HG03571 (cell line): ENCODE data around the gene GPR153.

Experiments
- ATAC-seq: cut with Tn5 transposase; IDR thresholded peaks from one replicate; pipeline ENCODE4 v1.9.1; 2021; ENCODE audit not compliant: unreplicated experiment

Gene GPR153

DNA sequence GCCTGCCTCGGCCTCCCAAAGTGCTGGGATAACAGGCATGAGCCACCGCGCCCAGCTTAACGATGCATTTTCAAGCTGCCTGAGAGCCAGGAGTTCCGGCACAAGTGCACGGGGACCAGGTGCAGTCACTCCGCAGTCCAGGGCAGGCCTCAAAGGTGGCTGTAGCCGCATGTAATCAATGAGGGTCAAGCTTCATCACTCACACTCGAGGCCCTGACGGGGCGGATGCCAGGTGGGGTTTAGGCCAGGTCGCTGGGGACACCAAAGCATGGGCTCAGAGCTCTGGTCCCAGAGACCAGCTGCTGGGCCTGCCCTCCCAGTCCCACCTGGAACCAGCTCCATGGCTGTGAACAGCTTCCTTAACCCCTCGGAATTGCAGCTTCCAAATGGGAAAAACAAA, 26.1 kb upstream of the GPR153 start:
- ATAC-seq = no peak

DNA sequence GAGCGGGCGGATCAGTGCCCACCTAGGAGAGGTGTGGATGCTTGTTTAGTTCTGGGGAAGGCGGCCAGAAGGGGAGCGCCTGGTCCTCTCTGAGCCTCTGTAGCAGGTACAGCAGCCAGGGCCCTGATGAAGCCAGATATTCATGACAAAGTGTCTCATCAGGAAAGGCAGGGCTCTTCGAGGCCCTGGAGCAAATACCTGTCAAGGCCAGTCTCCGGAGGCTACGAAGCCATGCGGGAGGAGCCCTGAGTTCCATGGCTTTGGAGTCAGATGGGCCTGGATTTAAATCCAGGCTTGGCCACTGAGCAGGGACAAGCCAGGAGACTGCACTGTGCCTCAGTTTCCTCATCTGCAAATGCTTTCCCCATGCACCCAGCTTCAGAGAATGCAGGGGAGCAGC, 25.4 kb upstream of the GPR153 start:
- ATAC-seq = no peak

DNA sequence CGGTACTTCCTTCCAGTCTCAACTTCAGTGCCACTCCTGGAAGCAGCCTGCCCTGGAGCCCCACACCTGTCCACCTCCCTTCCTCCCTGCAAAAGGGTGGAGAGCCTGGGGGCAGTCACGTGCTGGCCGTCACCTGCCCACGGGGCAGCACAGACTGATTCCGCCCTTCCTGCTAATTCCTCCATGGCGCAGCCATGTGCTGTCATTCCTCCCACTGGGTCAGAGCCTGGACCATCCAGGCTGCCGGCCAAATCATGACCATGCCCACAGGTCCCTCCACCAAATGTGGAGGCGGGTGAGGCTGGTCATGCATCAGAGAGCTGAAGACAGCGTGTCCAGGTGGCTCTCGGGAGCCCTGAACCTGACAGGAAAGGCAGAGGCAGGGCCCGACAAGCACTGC, 24.4 kb upstream of the GPR153 start:
- no peak for ATAC-seq

DNA sequence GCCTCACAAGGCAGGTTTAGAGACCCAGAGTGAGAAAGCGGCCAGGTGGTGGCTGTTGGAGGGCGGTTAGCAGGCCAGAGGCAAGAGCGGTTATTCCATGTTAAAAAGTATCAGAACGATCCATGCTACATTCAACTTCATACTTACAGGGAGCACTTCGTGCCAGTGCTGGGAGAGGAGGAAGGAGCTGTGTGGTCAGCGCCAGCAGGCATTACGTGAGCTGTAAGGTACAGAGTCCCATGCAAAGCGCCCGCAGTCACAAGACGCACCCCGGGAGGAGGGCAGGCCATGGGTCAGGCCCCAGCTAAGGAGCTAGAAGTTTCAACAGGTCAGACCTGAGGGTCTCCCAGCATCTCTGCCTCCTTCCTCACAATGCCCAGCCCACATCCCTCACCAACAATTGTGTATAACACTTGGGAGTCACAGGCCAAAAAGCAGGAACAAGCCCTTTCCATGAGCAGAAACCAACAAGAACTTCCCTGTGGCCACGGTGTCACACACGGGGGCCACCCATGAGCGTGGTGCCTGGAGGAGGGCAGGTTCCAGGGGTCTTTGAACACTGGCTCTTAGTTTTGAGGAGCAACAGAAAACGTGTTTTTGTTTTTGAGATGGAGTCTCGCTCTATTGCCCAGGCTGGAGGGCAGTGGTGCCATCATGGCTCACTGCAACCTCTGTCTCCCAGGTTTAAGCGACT, 21.8 kb upstream of the GPR153 start:
- no peak for ATAC-seq

DNA sequence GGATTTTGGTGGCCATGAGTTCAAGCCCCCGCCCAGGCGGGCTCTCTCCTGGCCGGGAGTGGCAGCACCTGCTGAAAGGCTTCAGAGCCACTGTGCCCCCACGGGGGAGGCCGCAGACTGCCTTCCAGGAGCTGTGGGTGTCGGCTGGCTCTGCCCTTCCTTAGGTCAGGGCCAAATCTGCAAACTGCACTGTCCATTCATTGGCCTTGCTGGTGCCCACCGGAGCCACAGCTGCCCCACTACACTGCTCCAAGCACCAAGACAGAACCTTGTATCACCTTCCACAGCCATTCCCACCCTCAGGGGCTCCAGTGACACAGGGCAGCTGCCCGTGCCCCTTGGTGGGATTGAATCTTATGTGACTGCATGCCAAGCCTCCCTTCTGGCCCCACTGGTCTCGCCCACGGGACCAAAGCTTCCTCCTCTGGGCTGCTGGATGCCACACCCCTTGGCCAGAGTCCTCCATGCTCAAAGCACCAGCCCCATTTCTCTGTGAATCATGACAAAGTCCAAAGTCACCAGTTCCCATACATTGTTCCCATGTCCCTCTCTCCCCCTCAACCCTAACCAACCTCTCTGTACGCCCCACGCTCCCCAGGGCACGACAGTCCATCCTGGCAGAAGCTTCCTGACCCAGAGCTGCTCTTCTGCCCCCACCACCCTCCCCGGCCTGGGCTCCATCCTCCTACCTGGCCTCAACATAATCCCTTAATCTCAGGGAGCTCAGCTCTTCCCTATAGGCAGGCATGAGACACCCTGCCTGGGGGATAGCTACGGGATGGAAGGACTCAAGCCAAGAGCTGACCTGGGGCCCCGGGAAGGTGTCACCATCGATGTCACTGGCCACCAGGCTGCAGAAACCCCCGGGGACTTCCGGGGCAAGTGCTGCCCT, 20.9 kb upstream of the GPR153 start:
- ATAC-seq = no peak

DNA sequence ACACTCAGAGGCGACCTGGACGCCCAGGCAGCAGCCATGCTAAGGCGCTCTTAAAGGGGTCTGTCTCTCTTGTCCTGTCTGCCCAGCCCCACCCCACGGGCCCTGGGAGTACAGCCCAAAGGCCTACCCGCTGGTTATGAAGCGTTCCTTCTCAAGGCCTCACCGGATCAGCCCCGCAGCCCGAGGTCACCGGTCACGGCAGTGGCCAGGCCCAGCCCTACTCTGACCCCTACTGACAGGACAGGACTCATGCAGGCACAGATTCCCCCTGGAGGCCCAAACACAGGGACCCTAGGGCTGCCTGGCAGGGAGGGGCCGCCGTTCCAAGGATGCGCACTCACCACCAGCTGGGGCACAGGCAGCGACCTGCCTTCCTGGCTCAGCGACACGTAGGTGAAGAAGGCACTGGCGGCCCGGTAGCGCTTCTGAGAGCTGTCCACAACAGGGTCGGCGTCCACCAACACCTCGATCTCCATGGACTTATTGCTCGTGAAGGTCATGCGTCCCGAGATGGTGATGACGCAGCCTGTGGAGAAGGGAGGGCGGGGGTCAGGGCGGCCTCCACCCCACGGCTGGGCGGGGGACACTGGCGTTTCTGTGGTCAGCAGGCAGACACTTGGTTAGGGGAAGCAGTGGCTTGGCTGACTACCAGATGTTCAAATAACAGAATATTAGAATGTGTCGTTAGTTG, 20.0 kb upstream of the GPR153 start:
- no peak for ATAC-seq

DNA sequence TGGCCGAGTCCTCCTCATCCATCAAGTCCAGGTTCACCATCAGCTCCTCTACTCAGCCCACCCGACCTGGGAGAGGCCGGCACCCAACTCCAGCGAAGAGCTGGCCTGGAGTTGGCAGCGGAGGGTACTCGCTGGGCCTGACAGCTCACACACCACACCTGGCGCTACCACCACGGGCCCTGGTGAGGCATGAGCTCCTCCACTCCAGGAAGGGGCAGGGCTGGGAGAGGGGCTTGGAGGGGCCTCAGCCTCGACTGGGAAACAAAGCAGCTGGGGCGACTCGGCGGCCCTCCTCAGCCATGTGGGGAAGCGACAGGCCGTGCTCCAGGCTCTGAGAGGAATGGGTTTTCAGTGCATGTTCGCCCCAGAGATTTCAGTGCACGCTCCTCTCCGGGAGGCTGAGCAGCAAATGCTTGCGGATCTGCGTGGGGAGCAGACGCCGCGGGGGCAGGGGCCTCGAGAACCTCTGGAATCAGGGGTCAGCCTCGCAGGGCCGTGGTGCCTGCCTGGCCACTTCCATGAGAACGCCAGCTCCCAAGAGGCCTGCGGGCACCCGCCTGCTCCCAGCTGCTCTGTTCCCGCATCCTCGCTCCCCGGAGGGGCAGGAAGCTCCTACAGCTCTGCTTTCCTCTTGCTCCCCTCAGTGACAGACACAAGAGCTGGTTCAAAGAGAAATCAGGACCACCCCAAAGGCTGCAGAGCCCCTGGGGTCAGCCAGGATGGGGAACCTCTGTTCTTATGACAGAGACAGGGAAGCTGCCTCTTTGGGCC, 18.9 kb upstream of the GPR153 start:
- ATAC-seq = no peak

DNA sequence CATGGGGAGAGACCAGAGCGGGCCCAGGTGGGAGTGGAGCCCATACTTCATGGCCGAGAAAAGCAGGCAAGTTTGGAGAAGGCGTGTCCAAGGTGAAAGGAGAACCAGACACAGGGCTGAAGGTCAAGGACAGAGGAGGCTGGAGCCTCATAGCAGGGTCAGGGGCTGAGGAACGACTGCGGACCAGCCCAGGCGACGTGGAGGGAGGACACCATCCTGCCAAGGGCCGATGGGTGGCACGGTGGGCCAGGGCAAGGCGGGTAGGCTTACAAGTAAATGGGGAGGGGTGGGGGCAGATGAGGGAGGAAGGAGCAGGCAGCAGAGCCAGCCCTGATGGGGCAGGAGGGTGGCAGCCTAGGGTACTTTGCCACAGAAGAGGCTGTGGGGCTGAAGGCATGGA, 18.2 kb upstream of the GPR153 start:
- ATAC-seq = no peak

DNA sequence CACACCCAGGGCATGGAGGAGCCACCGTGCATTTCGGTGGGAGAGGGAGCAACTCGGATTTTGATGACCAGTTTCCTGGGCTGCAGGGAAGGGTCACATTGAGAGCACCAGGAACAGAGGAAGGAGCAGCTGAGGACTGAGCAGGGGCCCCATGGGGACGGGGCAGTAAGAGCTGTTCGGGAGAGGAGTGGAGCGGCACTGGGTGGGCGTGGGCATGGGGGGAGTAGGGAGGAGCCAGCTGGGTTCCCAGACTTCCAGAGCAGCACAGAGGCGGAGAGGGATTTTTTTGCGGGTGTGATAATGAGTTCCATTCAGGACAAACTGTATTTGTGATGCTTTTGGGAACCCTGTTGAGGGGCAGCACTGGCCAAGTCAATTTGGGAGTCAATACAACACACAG, 17.4 kb upstream of the GPR153 start:
- no peak for ATAC-seq

DNA sequence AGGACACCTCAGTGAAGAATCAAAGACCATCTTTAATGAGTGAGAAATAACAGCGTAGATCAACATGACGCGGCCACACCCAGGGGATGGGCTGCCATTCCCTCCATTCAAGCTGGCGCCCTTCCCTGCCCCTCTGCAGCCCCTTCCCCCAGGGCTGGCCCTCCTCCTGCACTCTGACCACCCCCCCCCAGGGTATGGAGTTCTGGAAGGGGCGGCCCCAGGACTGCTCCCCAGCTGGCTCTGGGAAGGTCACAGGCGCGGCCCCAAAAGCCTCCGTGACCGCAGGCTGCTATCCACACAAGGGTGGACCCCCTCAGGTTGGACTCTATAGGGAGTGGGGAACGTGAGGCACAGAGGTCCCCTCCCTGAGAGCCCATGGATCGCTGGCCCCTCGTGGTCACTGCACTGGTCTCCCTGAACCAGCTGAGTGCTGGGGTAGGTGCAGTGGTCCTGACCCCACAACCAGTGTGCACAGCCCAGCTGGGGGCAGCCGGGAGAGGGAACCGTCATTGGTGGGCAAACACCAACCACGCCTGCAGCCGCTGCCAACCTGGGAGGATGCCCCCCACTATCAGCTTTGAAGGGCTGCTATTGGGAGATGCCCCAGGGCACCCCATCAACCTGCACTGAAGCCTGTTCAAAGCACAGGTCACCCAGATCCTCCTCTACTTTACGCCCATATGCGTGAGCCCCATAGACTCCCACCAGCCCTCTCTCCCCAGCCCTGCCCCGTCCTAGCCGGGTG, 16.1 kb upstream of the GPR153 start:
- no peak for ATAC-seq

DNA sequence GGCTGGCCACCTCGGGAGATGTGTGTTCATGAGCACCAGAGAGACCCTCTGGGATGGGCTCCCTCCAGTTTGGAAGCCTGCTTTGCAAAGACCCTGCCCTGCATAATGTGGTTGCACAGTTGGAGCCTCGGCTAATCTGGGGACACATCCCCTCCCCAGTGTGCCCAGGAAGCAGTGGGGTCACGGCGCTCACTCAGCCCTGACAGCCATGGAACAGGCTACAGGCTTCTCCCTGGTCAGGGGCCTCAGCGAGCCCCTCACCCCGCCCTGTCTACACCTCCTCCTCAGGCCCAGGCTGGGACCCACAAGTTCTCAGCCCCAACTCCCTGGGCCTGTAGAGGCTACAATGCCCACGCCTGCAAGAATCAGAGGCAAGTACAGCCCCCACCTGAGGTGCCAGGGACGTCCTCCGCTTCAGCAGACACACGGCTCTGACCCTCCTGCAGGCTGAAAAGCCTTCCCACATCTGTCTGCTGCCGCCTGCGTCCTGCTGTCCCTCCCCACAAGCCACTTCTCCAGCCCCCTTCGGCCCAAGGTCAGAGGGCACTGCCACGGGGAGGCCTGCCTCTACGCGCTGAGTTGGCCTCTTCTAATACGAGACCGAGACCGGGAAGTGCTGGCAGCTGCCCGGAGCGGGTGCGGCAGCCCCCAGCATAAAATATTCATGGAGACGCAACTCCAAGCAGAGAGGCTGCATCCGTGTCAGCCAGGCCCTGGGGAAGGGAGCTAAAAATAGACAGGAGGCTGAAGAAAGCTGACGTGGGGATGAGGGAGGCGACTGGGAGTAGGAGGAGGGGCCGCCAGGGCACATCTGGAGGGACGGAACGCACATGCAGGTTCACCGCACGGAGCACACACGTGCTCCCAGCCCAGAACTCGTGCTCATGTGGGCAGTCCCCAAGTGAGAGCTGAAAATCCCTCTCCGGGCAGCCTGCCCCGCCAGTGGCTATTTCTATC, 15.2 kb upstream of the GPR153 start:
- no peak for ATAC-seq

DNA sequence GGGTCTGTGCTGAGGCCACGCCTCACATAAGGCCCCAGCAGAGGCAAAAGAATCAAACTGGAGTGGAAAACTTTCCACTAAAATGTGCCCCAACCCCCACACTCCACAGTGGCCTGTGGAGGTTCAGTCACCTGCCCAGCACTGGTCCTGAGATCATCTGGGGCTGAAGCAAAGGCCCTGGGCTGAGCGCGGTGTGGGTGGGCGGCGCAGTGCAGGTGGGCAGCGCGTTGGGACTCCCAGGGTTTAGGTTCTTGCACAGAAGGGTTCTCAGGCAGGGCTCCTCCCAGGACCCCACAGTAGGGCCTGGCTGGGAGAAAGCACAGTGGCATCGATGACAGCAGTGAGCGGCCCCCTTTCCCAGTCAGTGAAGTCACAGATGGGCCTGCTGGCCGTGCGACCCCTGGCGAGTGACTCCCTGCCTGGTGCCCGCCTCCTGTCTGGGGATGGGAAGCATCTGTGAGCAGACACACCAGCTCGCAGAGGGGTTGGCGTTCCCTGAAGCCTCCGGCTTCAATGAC, 13.8 kb upstream of the GPR153 start:
- ATAC-seq = no peak

DNA sequence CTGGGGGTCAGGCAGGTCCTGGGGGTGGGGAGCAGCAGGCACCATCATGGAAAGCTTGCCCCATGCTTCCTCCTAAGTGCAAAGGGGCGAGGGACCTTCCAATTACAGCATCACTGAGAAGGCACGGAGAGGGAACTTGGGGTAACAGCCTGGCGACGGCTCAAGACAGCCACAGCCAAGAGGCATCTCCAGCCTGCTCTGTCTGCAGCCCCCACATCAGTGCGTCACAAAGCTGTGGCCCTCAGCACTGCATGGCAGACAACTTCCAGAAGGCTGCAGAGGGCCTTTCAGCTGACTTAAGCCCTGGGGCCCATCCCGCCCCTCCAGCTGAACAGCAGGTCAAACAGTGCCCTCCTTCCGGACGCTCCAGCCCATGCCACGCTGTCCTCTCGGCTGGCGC, 13.2 kb upstream of the GPR153 start:
- no peak for ATAC-seq

DNA sequence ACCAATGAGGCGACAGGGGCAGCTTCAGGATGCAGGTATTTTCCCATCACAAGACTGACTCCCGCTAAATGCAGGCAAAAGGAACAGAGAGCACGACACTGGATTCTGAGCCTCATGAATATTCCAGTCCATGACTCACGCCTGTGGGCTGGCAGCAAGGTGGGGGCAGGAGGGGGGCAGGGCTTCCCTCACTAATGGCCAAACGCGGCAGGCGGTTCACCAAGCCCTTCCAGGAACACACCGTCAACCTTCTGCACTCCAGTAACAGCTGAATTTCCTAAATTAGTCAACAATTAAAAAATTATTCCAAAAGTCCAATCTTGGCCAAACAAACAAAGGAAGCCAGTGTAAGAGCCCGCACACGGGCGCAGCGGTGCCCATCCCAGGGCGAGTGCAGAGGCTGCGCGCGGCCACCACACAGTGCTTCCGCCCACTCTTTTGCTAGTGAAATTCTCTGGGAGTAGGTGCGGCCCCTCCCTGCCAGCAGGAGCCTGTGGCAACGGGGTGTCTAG, 12.5 kb upstream of the GPR153 start:
- no peak for ATAC-seq

DNA sequence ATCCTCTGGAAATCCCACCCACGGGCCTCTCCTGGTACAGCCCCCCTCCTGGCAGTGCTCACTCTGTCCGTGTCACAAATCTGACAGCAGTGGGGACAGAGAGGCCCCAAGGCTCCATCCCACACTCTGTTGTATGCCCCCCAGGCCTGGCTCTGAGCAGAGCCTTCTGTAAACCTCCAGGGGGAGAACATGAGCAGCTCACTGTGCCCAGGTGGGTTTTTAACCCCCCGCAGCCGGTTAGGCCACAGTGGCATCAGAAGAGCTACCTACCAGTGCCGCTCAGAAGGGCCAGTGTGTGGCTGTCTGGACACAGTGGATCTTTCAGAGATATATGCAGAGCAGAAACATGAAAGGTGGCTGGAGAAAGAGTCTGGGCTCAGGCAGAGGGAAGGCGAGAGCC, 12.0 kb upstream of the GPR153 start:
- no peak for ATAC-seq

DNA sequence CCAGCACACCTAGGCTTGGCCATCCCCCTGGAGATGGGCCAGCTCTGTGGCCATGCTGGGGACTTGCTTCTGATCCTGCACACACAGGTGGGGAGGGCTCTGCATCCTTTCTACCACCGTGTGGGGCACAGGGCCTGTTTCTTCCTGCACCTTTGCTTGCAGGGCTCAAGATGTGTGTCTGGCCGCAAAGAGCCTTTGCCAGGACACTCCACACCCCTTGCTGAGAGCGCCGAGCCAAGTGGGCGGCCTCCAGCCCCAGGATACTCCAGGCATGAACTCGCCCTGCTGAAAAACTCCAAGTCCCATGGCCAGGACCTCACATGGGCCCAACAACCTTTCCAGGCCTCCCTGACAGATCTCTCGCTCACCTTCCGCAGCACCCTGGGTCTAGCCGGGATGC, 11.6 kb upstream of the GPR153 start:
- ATAC-seq = no peak

DNA sequence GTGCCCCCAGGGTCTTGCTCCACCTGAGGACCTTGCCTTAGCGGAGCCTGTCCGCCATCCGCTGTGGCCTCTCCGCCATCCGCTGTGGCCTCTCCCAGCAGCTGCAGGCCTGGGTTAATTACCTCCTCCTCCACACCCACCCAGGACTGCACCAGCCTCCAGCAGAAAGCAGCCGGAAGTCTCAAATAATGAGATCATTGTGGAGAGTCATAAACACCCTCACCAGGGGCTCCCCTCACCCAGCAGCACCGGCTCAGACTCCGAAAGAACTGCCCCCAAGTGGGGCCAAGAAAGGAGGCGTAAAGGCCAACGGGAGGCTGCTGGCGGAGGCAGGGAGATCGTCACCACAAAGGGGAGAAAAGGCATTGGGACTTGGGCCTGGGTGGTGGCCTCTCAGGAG, 10.7 kb upstream of the GPR153 start:
- no peak for ATAC-seq

DNA sequence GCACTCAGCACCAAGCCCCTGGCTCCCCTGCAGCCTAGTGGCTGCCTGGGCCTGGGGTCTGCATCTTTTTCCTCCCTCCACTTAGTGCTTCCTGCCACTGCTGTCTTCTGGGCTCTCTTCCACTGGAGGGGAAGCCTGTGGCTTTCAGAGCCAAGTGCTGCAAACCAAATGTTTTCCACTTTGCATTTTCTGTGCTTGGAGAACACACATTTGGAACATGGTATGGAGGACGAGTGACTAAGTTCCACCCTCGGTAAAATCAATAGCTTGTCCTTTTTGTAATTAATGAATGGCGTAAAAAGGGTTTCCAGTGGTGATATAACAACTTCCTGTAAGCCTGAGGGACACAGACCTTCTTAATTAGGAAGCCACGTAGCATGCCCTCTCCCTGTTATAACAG, 10.1 kb upstream of the GPR153 start:
- no peak for ATAC-seq

DNA sequence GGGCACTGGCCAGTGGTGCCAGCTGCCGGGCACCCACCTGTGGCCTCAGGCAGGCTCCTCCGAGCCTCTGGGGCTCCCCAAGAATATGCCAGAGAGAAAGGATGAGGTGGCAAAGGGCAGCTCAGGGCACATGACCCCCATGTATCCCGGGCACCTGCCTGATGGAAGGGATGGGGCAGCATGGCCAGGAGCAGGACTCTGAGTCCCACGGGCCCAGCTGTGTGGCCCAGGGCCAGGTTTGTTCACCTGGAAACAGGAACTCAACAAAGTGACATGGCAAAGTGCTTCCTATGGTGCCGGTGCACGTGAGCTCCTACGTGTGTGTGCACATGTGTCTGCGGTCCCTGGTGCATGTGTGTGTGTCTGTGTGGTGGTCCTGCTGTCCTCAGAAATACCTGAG, 9.5 kb upstream of the GPR153 start:
- no peak for ATAC-seq
